Esophagus muscularis mucosa (tissue), 4 donors: ENCODE results near the gene LRRC75B.

Experiments
- CTCF ChIP-seq, 3 experiments: fragments of 200-600 bp in 2 of 3; fragments of 450-650 bp in 1 of 3; sonication (generic) in 2 of 3; IDR thresholded peaks; one replicate each; pipeline ENCODE4 v1.5.1; 2017 to 2019; ENCODE audit warnings: antibody characterized with exemption in 3 of 3, mild to moderate bottlenecking in 2 of 3, moderate library complexity in 1 of 3
- EP300 ChIP-seq: sonication (generic); formaldehyde crosslinking; IDR thresholded peaks from one replicate; pipeline ENCODE4 v1.6.1; 2017; ENCODE audit warnings: antibody characterized with exemption
- POLR2A ChIP-seq: fragments of 450-650 bp; IDR thresholded peaks from one replicate; pipeline ENCODE4 v1.6.1; 2017; ENCODE audit warnings: antibody characterized with exemption, moderate library complexity, mild to moderate bottlenecking, low read depth
- POLR2AphosphoS5 ChIP-seq, 2 donors: sonication (generic); formaldehyde crosslinking; IDR thresholded peaks; one replicate each; pipeline ENCODE4 v1.6.1; 2017; ENCODE audit warnings: antibody characterized with exemption in 2 of 2

GRCh38 chr22:24550028-24550901 lies 42.6 kb downstream of the LRRC75B start:
- TF ChIP-seq POLR2AphosphoS5 (IDR thresholded peaks at IDR 0.05), result no peak
- no peak for TF ChIP-seq POLR2A
- TF ChIP-seq CTCF (IDR thresholded peaks at IDR 0.05), result no peak
- TF ChIP-seq EP300, result no peak
